ENCODE data around the gene PPL.
"Not testable (repeated sequence)": the region's sequence is repeated elsewhere in the genome, so short reads cannot be mapped to it uniquely, and the experiment has no call there.

PPL gene

GRCh38 chr16:4958510-4959438 lies 21.8 kb upstream of the PPL start:
- in situ Hi-C loops (cut with MboI; ENCODE audit: low sequenced_read_pairs), result no loop called here

GRCh38 chr16:4957720-4958509 lies 21.0 kb upstream of the PPL start, which contains the start of gene SEC14L5:
SEC14L5 (plus strand) TSS chr16:4958330; CDS start chr16:4959324, 994 bp downstream.
- in situ Hi-C loops (cut with MboI; ENCODE audit: low sequenced_read_pairs), result no loop called here

GRCh38 chr16:4957420-4957719 lies 20.4 kb upstream of the PPL start:
- in situ Hi-C loops (cut with MboI; ENCODE audit: low sequenced_read_pairs), result no loop called here

GRCh38 chr16:4954714-4955113 lies 17.8 kb upstream of the PPL start:
- in situ Hi-C loops (cut with MboI; ENCODE audit: low sequenced_read_pairs), result no loop called here

GRCh38 chr16:4951583-4951982 lies 14.6 kb upstream of the PPL start:
- in situ Hi-C loops (cut with MboI; ENCODE audit: low sequenced_read_pairs), result not testable (repeated sequence)

- in situ Hi-C loops (cut with MboI; ENCODE audit: low sequenced_read_pairs), result no loop called here
Observed at GRCh38 chr16:4949986-4950385, 13.0 kb upstream of the PPL start.

- in situ Hi-C loops (cut with MboI; ENCODE audit: low sequenced_read_pairs), result no loop called here
Observed at GRCh38 chr16:4948903-4949766, 12.2 kb upstream of the PPL start.

- in situ Hi-C loops (cut with MboI; ENCODE audit: low sequenced_read_pairs), result no loop called here
Observed at GRCh38 chr16:4947722-4948503, 11.0 kb upstream of the PPL start.

- in situ Hi-C loops (cut with MboI; ENCODE audit: low sequenced_read_pairs), result no loop called here
Observed at GRCh38 chr16:4946917-4947316, 10.0 kb upstream of the PPL start.

- in situ Hi-C loops (cut with MboI; ENCODE audit: low sequenced_read_pairs), result no loop called here
Observed at GRCh38 chr16:4945560-4946502, 8.9 kb upstream of the PPL start.

GRCh38 chr16:4944333-4945281 lies 7.7 kb upstream of the PPL start:
- in situ Hi-C loops (cut with MboI; ENCODE audit: low sequenced_read_pairs), result no loop called here

GRCh38 chr16:4942481-4942880 lies 5.5 kb upstream of the PPL start:
- in situ Hi-C loops (cut with MboI; ENCODE audit: low sequenced_read_pairs), result no loop called here

- in situ Hi-C loops (cut with MboI; ENCODE audit: low sequenced_read_pairs), result no loop called here
Observed at GRCh38 chr16:4940719-4941118, 3.8 kb upstream of the PPL start.

GRCh38 chr16:4938683-4939030 lies 1.7 kb upstream of the PPL start:
- in situ Hi-C loops (cut with MboI; ENCODE audit: low sequenced_read_pairs), result no loop called here

- in situ Hi-C loops (cut with MboI; ENCODE audit: low sequenced_read_pairs), result no loop called here
Observed at GRCh38 chr16:4937782-4938682, 1.1 kb upstream of the PPL start.

- in situ Hi-C loops (cut with MboI; ENCODE audit: low sequenced_read_pairs), result no loop called here
Observed at GRCh38 chr16:4936181-4936990, 562 bp downstream of the PPL start.
